Nucleus accumbens (tissue), 56 donors: ENCODE data around the gene SPESP1.

Experiments
- DNase-seq, 56 donors: peaks; one replicate each; lab custom pipeline; 2025; lab: John Stamatoyannopoulos, UW

SPESP1 gene

GRCh38 chr15:68990231-68990991 is 60.1 kb downstream of the SPESP1 start:
- no peak for DNase-seq

DNA sequence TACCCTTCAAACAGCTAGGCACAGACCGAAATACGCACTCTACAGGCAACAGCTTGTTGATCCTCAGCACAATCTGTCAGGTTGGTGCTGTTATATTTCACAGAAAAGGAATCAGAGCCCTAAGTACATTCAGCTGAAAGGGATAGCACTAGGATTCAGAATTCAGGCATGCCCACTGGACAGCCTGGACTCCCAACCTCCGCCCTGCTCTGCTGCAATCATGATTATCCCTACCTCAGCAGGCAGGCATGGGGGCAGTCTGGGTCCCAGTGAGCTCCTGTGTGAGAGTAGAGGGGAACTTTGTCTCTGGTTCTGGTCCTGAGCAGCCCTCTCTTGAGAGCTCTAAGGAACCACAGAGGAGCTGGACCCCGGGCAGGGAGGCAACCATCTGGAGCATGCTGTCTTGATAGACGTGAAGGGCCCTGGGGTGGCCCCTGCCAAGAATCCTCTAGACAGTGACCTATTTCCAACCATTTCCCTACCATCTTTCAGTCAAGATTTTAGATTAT is 60.7 kb downstream of the SPESP1 start:
- no peak for DNase-seq

- DNase-seq = no peak
Observed at GRCh38 chr15:68991723-68992122, 61.4 kb downstream of the SPESP1 start.

DNA sequence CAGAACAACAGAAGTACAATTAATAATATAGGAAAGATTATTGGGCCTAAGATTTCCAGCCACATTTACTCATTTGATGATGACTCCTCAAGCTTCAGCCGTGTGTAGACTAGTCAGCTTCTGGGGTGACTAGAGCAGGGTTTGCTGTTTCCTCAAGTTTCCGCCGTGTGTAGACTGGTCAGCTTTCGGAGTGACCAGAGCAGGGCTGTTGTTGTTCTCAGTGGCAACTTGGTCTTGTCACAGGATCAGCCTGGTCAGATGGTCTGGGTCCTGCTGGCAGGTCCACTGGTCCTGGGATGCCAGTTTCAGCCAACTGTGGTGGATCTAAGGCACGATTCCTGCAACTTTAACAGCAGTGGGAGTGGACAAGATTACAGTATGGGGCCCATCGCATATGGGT is 62.4 kb downstream of the SPESP1 start:
- no peak for DNase-seq

- DNase-seq = no peak
Observed at GRCh38 chr15:68993276-68993675, 63.0 kb downstream of the SPESP1 start.

- no peak for DNase-seq
Observed at GRCh38 chr15:68994149-68994548, 63.8 kb downstream of the SPESP1 start.

DNA sequence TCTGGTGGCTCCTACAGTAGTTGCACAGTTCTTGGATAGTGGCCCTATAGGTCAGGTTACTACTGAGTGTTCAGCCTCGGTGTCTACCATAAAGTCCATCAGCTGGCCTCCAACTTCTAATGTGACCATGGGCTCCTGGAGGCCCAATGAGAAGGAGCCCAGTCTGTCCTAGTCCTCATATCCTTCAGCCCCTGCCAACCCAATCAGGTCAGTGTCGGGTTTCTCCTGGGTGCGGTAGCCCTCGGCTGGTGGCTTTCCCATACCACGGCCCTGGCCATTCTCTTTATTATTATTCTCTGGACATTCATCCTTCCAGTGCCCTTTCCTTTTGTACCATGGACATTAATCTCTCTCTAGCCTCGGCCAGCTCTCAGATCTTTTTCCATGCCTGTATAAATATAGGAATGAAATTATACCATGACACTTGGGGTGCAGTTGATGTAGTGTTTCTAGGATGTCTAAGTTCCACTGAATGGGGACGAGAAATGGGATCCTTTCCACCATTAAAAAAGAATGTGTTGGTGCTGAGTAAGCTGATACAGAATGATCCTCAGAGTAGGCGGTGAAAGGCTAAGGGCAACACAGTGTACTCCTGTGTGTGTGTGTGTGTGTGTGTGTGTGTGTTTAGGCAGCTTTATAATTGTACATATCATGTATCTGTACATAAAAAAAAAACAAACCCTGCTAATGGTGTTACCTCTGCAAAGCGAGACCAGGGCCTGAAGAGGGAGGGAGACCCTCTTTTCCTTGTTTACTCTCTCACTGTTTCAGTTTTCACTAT is 64.8 kb downstream of the SPESP1 start:
- DNase-seq = no peak
